D721Med (cell line): ENCODE measurements around the gene PTPRC.
A peak's percentile ranks its signal among the peaks of the same experiment; 100 is the strongest.

Experiments
- DNase-seq: peaks from one replicate; pipeline ENCODE4 v3.0.0; 2011; ENCODE audit warnings: low spot score; ENCODE audit not compliant: insufficient read length
- FAIRE-seq: peaks from 2 replicates; lab custom pipeline; 2011; peaks lifted over from hg19 to GRCh38; lab: Jason Lieb, UNC
- CTCF ChIP-seq: IDR thresholded peaks from 2 replicates; pipeline ENCODE4 v1.5.1; 2012; ENCODE audit warnings: mild to moderate bottlenecking, control low read depth; ENCODE audit not compliant: insufficient read depth; ENCODE audit errors: missing control alignments

The PTPRC gene

GRCh38 chr1:198764748-198765147 is 125.9 kb downstream of the PTPRC start:
- no peak for FAIRE-seq
- no peak for TF ChIP-seq CTCF
- no peak for DNase-seq

GRCh38 chr1:198765416-198765815 is 126.6 kb downstream of the PTPRC start:
- TF ChIP-seq CTCF = no peak
- DNase-seq = no peak
- no peak for FAIRE-seq

GRCh38 chr1:198771563-198772153 is 132.8 kb downstream of the PTPRC start:
- no peak for DNase-seq
- peak; percentile 97 for FAIRE-seq
- TF ChIP-seq CTCF = peak; percentile 88

GRCh38 chr1:198772626-198773025 is 133.8 kb downstream of the PTPRC start:
- DNase-seq = no peak
- FAIRE-seq = no peak
- TF ChIP-seq CTCF = no peak

- peak; percentile 6 for FAIRE-seq
- no peak for DNase-seq
- no peak for TF ChIP-seq CTCF
Measured at GRCh38 chr1:198773030-198773429, 134.2 kb downstream of the PTPRC start.

GRCh38 chr1:198773523-198773922 is 134.7 kb downstream of the PTPRC start:
- TF ChIP-seq CTCF = no peak
- FAIRE-seq (no peak), DNase-seq (no peak)

- DNase-seq (no peak), FAIRE-seq (peak; percentile 6)
- TF ChIP-seq CTCF = no peak
Measured at GRCh38 chr1:198774421-198774820, 135.6 kb downstream of the PTPRC start.
